ENCODE measurements around the gene HOATZ. TPM values are rescaled to one million over a fixed set of nuclear protein-coding genes. Genes with fewer than 3 reads are reported as not detected.

HOATZ gene
- total RNA-seq, 4 donors from 2014 or later: not detected

DNA sequence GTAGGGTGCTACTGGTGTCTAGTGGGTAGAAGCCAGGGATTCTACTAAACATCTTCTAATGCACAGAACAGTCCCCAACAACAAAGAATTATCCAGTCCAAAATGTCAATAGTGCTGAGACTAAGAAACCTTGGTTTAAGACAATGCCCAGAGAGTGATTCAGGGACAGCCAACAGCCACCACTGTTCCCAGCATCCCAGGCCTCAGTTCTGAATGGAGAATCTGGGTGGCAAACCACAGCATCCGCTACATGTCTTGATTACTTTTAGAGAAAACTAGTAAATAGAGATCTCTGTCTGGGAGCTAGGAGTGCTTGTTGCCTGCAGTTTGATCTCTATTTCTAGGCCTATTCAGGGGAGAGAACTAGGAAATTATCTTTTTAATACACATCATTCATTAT, 66.8 kb downstream of the HOATZ start:
- Histone ChIP-seq H3K4me1 (peaks cover 0 to 6% (median 4%) of the 10 kb centered on the region in 3 donors), H3K27me3 (no peaks in the 10 kb centered on the region), H3K9me3 (no peaks in the 10 kb centered on the region), H3K27ac (no peak overlapping the region), H3K36me3 (no peaks in the 10 kb centered on the region), H3K4me3 (no peak overlapping the region)
- ATAC-seq: no peak
- TF ChIP-seq, protein P1, sequence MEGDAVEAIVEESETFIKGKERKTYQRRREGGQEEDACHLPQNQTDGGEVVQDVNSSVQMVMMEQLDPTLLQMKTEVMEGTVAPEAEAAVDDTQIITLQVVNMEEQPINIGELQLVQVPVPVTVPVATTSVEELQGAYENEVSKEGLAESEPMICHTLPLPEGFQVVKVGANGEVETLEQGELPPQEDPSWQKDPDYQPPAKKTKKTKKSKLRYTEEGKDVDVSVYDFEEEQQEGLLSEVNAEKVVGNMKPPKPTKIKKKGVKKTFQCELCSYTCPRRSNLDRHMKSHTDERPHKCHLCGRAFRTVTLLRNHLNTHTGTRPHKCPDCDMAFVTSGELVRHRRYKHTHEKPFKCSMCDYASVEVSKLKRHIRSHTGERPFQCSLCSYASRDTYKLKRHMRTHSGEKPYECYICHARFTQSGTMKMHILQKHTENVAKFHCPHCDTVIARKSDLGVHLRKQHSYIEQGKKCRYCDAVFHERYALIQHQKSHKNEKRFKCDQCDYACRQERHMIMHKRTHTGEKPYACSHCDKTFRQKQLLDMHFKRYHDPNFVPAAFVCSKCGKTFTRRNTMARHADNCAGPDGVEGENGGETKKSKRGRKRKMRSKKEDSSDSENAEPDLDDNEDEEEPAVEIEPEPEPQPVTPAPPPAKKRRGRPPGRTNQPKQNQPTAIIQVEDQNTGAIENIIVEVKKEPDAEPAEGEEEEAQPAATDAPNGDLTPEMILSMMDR (IDR thresholded peaks at IDR 0.05): no peak
- TF ChIP-seq POLR2A (IDR thresholded peaks at IDR 0.05) (no peak), POLR2AphosphoS5 (IDR thresholded peaks at IDR 0.05) (no peak), EP300 (IDR thresholded peaks at IDR 0.05) (no peak)
- WGBS, 2 donors (ENCODE audit: low coverage in 1 of 2): 100% methylated on average over 1 of the region's 1 CpG; no CpG with 5 or more reads in 1 of the 2 donors

DNA sequence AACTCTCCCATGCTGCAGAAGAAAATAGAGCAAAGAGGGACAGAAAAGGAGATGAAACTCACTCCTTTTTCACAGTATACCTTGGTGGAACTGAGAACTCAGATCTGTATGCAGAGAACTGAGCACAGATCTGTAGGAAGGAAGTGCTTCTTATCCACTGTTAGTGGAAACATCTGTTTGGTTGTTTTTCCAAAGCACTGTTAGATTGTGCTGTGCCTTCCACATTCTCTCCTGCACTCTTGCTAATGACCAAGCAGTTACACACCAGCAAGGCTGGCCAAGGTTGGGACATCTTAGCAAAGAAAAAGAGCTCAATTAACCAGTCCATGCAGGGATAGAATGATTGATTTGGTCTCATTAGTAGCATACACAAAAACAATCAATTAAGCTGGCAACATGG, 67.6 kb downstream of the HOATZ start:
- TF ChIP-seq POLR2A (IDR thresholded peaks at IDR 0.05) (no peak), EP300 (IDR thresholded peaks at IDR 0.05) (no peak), POLR2AphosphoS5 (IDR thresholded peaks at IDR 0.05) (no peak)
- TF ChIP-seq, protein P1 (IDR thresholded peaks at IDR 0.05): no peak

GRCh38 chr11:111582881-111583280, 68.3 kb downstream of the HOATZ start:
- TF ChIP-seq EP300 (IDR thresholded peaks at IDR 0.05) (no peak), POLR2A (IDR thresholded peaks at IDR 0.05) (no peak), POLR2AphosphoS5 (IDR thresholded peaks at IDR 0.05) (no peak)
- TF ChIP-seq, protein P1 (IDR thresholded peaks at IDR 0.05): no peak
- ATAC-seq: no peak
- H3K9me3 ChIP-seq: no peaks in the 10 kb centered on the region
- no peaks in the 10 kb centered on the region for H3K27me3 ChIP-seq
- no peak overlapping the region for H3K4me3 ChIP-seq
- H3K4me1 ChIP-seq: peaks cover 0 to 6% (median 4%) of the 10 kb centered on the region in 3 donors
- no peaks in the 10 kb centered on the region for H3K36me3 ChIP-seq
- H3K27ac ChIP-seq: no peak overlapping the region
- 0 to 36% methylated on average over 1 to 4 of the region's 4 CpGs for WGBS, 2 donors (ENCODE audit: low coverage in 1 of 2)

More for the DNA sequence above, 67.6 kb downstream of the HOATZ start:
- no peaks in the 10 kb centered on the region for H3K9me3 ChIP-seq
- no peaks in the 10 kb centered on the region for H3K27me3 ChIP-seq
- H3K4me3 ChIP-seq: no peak overlapping the region
- H3K36me3 ChIP-seq: no peaks in the 10 kb centered on the region
- no peak overlapping the region for H3K27ac ChIP-seq
- no peak for ATAC-seq
- H3K4me1 ChIP-seq: peaks cover 0 to 6% (median 4%) of the 10 kb centered on the region in 3 donors

DNA sequence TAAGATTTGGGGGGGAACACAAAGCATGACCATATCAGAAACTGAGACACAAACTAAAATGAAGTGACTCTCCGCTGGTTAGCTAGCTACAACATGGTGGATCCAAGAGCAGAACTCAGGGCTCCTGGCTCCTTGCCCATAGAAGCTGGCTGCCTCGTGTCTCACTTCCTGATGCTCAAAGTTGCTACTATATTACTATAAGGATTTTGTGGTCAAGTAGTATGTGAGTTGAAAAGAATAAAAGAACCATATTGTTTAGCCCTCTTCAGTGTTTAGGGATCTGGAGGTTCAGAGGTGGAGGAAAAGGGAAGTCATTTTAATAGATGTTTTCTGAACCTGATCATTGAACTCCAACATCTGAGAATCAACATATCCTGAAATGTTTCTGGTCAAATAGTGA, 70.8 kb downstream of the HOATZ start:
- 0% methylated on average over 1 of the region's 2 CpGs; no CpG with 5 or more reads in 1 of the 2 donors for WGBS, 2 donors (ENCODE audit: low coverage in 1 of 2)
- no peaks in the 10 kb centered on the region for H3K9me3 ChIP-seq
- no peaks in the 10 kb centered on the region for H3K36me3 ChIP-seq
- peaks cover 0 to 15% (median 4%) of the 10 kb centered on the region in 3 donors for H3K4me1 ChIP-seq
- ATAC-seq: no peak
- no peak overlapping the region for H3K27ac ChIP-seq
- no peak for TF ChIP-seq POLR2AphosphoS5 (IDR thresholded peaks at IDR 0.05)
- no peak for TF ChIP-seq POLR2A (IDR thresholded peaks at IDR 0.05)
- no peak for TF ChIP-seq EP300 (IDR thresholded peaks at IDR 0.05)
- TF ChIP-seq, protein P1 (IDR thresholded peaks at IDR 0.05): no peak
- H3K27me3 ChIP-seq: no peaks in the 10 kb centered on the region
- no peak overlapping the region for H3K4me3 ChIP-seq

DNA sequence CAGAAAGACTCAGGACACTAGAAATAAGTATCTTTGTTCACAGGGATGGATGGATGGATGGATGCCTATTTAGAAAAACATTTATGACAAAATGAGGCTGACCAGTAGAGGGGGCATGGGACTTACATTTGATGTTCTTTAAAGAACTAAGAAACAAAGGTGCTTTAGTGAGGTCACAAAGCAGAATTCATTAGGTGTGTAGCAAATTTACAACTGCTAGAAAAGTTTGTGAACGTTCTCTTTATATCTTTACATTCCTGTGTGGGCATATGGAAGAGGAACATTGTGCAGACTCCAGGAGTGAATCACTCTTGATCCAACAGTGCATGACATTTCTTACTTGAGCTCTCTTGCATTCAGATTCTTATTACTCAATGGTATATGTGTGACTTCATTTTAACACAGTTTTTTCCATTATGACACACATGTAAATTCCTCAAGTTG, 71.8 kb downstream of the HOATZ start:
- no peak for TF ChIP-seq EP300 (IDR thresholded peaks at IDR 0.05)
- TF ChIP-seq, protein P1 (IDR thresholded peaks at IDR 0.05): peak; percentile 20 to 58 (median 54)
- H3K9me3 ChIP-seq: no peaks in the 10 kb centered on the region
- no peaks in the 10 kb centered on the region for H3K36me3 ChIP-seq
- no peak overlapping the region for H3K27ac ChIP-seq
- H3K4me3 ChIP-seq: no peak overlapping the region
- H3K27me3 ChIP-seq: no peaks in the 10 kb centered on the region
- H3K4me1 ChIP-seq: peaks cover 0 to 19% (median 4%) of the 10 kb centered on the region in 3 donors
- no peak for ATAC-seq
- WGBS, 2 donors (ENCODE audit: low coverage in 1 of 2): 6% methylated on average over 1 of the region's 1 CpG

Measured in gastroesophageal sphincter (tissue), 4 donors.